PC-3 (cell line): Measurements from ENCODE around the gene PRSS23. TPM values are rescaled to one million over a fixed set of nuclear protein-coding genes. Genes with fewer than 3 reads are reported as not detected.

ENCODE experiments used
- ATAC-seq: fragments of 200-7000 bp; cut with Tn5 transposase; 2 replicates; pipeline ENCODE4 v1.9.1; 2020; ENCODE audit warnings: mild to moderate bottlenecking, moderate library complexity
- BruUV-seq: library from RNA; stranded (reverse); fragments of 400-500 nt; replicated peaks from 2 replicates; lab custom pipeline; 2021; lab: Mats Ljungman, UMichigan
- CTCF ChIA-PET: fragments of 300-600 bp; sonication (Branson Sonifier 250); formaldehyde crosslinking; loops from one replicate; lab custom pipeline; 2022; ENCODE audit warnings: antibody characterized with exemption; lab: Charles Lee
- POLR2A ChIA-PET: fragments of 300-600 bp; sonication (Branson Sonifier 250); formaldehyde crosslinking; loops from one replicate; lab custom pipeline; 2022; ENCODE audit warnings: antibody characterized with exemption; ENCODE audit not compliant: unreplicated experiment; lab: Charles Lee
- DNase-seq: peaks from one replicate; pipeline ENCODE4 v3.0.0-alpha.2; 2015
- H2AFZ ChIP-seq: fragments of 300-600 bp; sonication (generic); 2 replicates; pipeline ENCODE4 v1.6.0; 2016; ENCODE audit warnings: antibody characterized with exemption, low read length
- H3F3A ChIP-seq: fragments of 300-600 bp; sonication (generic); one replicate; pipeline ENCODE4 v1.6.0; 2017; ENCODE audit warnings: antibody characterized with exemption, low read length, control low read depth, mild to moderate bottlenecking; ENCODE audit not compliant: unreplicated experiment
- H3K27ac ChIP-seq: fragments of 300-600 bp; sonication (generic); 2 replicates; pipeline ENCODE4 v1.5.1; 2016; ENCODE audit warnings: mild to moderate bottlenecking, low read length
- H3K27me3 ChIP-seq: fragments of 300-600 bp; sonication (generic); 2 replicates; pipeline ENCODE4 v1.6.1; 2016; ENCODE audit warnings: low read length, mixed read lengths
- H3K36me3 ChIP-seq: fragments of 300-600 bp; sonication (generic); 2 replicates; pipeline ENCODE4 v1.6.1; 2016; ENCODE audit warnings: low read depth, mixed run types, low read length, mixed read lengths
- H3K4me1 ChIP-seq: fragments of 300-600 bp; sonication (generic); 2 replicates; pipeline ENCODE4 v1.5.1; 2016; ENCODE audit warnings: low read length; ENCODE audit not compliant: insufficient read depth
- H3K4me2 ChIP-seq: fragments of 300-600 bp; sonication (generic); 2 replicates; pipeline ENCODE4 v1.6.0; 2016; ENCODE audit warnings: low read length
- H3K4me3 ChIP-seq: fragments of 300-600 bp; sonication (generic); 2 replicates; pipeline ENCODE4 v1.5.1; 2016; ENCODE audit warnings: mild to moderate bottlenecking, low read length, mixed read lengths
- H3K79me2 ChIP-seq: fragments of 300-600 bp; sonication (generic); 2 replicates; pipeline ENCODE4 v1.6.1; 2017; ENCODE audit warnings: low read length, mixed read lengths
- H3K9ac ChIP-seq: fragments of 300-600 bp; sonication (generic); 2 replicates; pipeline ENCODE4 v1.6.0; 2016; ENCODE audit warnings: mild to moderate bottlenecking, low read length
- H3K9me2 ChIP-seq: fragments of 300-600 bp; sonication (generic); replicated peaks from 2 replicates; pipeline ENCODE4 v1.6.1; 2016; ENCODE audit warnings: mixed run types, low read length, mixed read lengths
- H3K9me3 ChIP-seq: fragments of 300-600 bp; sonication (generic); 2 replicates; pipeline ENCODE4 v1.6.1; 2016; ENCODE audit warnings: low read length, mixed read lengths
- H4K20me1 ChIP-seq: fragments of 300-600 bp; sonication (generic); 2 replicates; pipeline ENCODE4 v1.6.1; 2016; ENCODE audit warnings: low read length, mixed read lengths
- CTCF ChIP-seq: fragments of 300-600 bp; sonication (generic); conservative IDR thresholded peaks from 2 replicates; pipeline ENCODE4 v1.5.1; 2017; ENCODE audit warnings: antibody characterized with exemption, low read depth, mild to moderate bottlenecking, low read length
- EZH2 ChIP-seq: fragments of 300-600 bp; sonication (generic); IDR thresholded peaks from one replicate; pipeline ENCODE4 v1.6.1; 2017; ENCODE audit warnings: antibody characterized with exemption, mild to moderate bottlenecking, low read length; ENCODE audit not compliant: unreplicated experiment
- EZH2phosphoT487 ChIP-seq: fragments of 300-600 bp; sonication (generic); IDR thresholded peaks from 2 replicates; pipeline ENCODE4 v1.6.1; 2018; ENCODE audit warnings: mild to moderate bottlenecking, antibody characterized with exemption, low read length, borderline replicate concordance
- intact Hi-C: fragments of 100-400 bp; cut with micrococcal nuclease; formaldehyde crosslinking; loops from 2 replicates; pipeline ENCODE4 v1.9.0; 2023
- total RNA-seq: library from RNA; depleted of rRNA; stranded (reverse); fragments of >200 nt; gene quantifications from 2 replicates; pipeline ENCODE4 v1.2.3, GENCODE V29; 2014

PRSS23 gene
- total RNA-seq, 1 experiment from 2014 or later, result 43.2 TPM

GRCh38 chr11:86799680-86800075 is 664 bp upstream of the PRSS23 start:
- H4K20me1 ChIP-seq, result no peaks in the 10 kb centered on the region
- peak; percentile 1; the same call in 1 of the 2 replicates for ATAC-seq
- peak overlapping the region; percentile 84 for H3K4me2 ChIP-seq
- ChIA-PET POLR2A (interaction anchor here (1.2 to 1.4 kb wide), 2 partner anchors 59 kb away, joined by 4 to 7 read pairs; no protein-coding TSS in a partner anchor), CTCF (interaction anchor here (0.8 kb wide), 1 partner anchor 62 kb away, joined by 3 read pairs; no protein-coding TSS in a partner anchor)
- H2AFZ ChIP-seq, result peak overlapping the region; percentile 49; the same call in 1 of the 2 replicates
- H3K4me1 ChIP-seq, result peaks cover 34% of the 10 kb centered on the region
- peak overlapping the region; percentile 97 for H3K4me3 ChIP-seq
- BruUV-seq, result TSS peak; percentile 58
- H3K27me3 ChIP-seq, result no peaks in the 10 kb centered on the region
- peaks cover 43% of the 10 kb centered on the region for H3K79me2 ChIP-seq
- no peak for TF ChIP-seq EZH2
- TF ChIP-seq CTCF, result no peak
- TF ChIP-seq EZH2phosphoT487, result no peak
- no peaks in the 10 kb centered on the region for H3K9me2 ChIP-seq
- peak overlapping the region; percentile 34 for H3K27ac ChIP-seq
- H3K9ac ChIP-seq, result peak overlapping the region; percentile 92
- H3K9me3 ChIP-seq, result no peaks in the 10 kb centered on the region
- no peaks in the 10 kb centered on the region for H3K36me3 ChIP-seq
- no peaks in the 10 kb centered on the region for H3F3A ChIP-seq
- DNase-seq, result no peak
- intact Hi-C loops, result loop anchor here (1.0 to 5.0 kb wide), 4 partner anchors 15 to 192 kb away; no protein-coding TSS in a partner anchor

GRCh38 chr11:86800960-86801272 is 574 bp downstream of the PRSS23 start:
- intact Hi-C loops, result loop anchor here (2.0 to 5.0 kb wide), 3 partner anchors 130 to 194 kb away; no protein-coding TSS in a partner anchor
- ChIA-PET POLR2A (interaction anchor here (0.6 to 1.2 kb wide), 6 partner anchors 17 to 335 kb away, joined by 3 to 7 read pairs (median 4); no protein-coding TSS in a partner anchor), CTCF (no interaction called here)
- H3K27ac ChIP-seq, result peak overlapping the region; percentile 66
- H4K20me1 ChIP-seq, result no peaks in the 10 kb centered on the region
- H3F3A ChIP-seq, result no peaks in the 10 kb centered on the region
- H2AFZ ChIP-seq, result no peak overlapping the region
- ATAC-seq, result no peak
- H3K27me3 ChIP-seq, result no peaks in the 10 kb centered on the region
- BruUV-seq, result TSS peak; percentile 45
- H3K79me2 ChIP-seq, result peaks cover 55% of the 10 kb centered on the region
- peak overlapping the region; percentile 92 for H3K9ac ChIP-seq
- no peak for DNase-seq
- H3K4me3 ChIP-seq, result peak overlapping the region; percentile 97
- peaks cover 46% of the 10 kb centered on the region for H3K4me1 ChIP-seq
- H3K36me3 ChIP-seq, result no peaks in the 10 kb centered on the region
- H3K4me2 ChIP-seq, result peak overlapping the region; percentile 90
- H3K9me3 ChIP-seq, result no peaks in the 10 kb centered on the region
- TF ChIP-seq EZH2, result no peak
- TF ChIP-seq EZH2phosphoT487, result no peak
- TF ChIP-seq CTCF, result no peak
- no peaks in the 10 kb centered on the region for H3K9me2 ChIP-seq

- Histone ChIP-seq H3K36me3 (0 out of 2 replicates have a peak, but pooled peaks cover 3% of the 10 kb centered on the region), H3F3A (no peaks in the 10 kb centered on the region), H3K4me2 (peak overlapping the region; percentile 90), H3K9ac (peak overlapping the region; percentile 92), H3K27me3 (no peaks in the 10 kb centered on the region), H2AFZ (no peak overlapping the region), H3K9me2 (no peaks in the 10 kb centered on the region), H3K4me1 (peaks cover 50% of the 10 kb centered on the region), H4K20me1 (no peaks in the 10 kb centered on the region), H3K4me3 (peak overlapping the region; percentile 97), H3K9me3 (no peaks in the 10 kb centered on the region), H3K79me2 (peaks cover 59% of the 10 kb centered on the region), H3K27ac (peak overlapping the region; percentile 66)
- peak; percentile 13 for DNase-seq
- intact Hi-C loops, result loop anchor here (2.0 to 5.0 kb wide), 3 partner anchors 131 to 194 kb away; no protein-coding TSS in a partner anchor
- TF ChIP-seq EZH2phosphoT487 (no peak), EZH2 (no peak), CTCF (no peak)
- ChIA-PET POLR2A (interaction anchor here (0.6 to 1.0 kb wide), 4 partner anchors 17 to 298 kb away, joined by 4 to 7 read pairs (median 4); no protein-coding TSS in a partner anchor), CTCF (no interaction called here)
- BruUV-seq, result no TSS peak
- peak; percentile 2; the same call in 1 of the 2 replicates for ATAC-seq
Observed at GRCh38 chr11:86801364-86801763, 1.0 kb downstream of the PRSS23 start.
